HG03571 (cell line): Measurements from ENCODE around the gene CHST13.
"Not testable (repeated sequence)": the region's sequence is repeated elsewhere in the genome, so short reads cannot be mapped to it uniquely, and the experiment has no call there.

Source experiments
- ATAC-seq: cut with Tn5 transposase; IDR thresholded peaks from one replicate; pipeline ENCODE4 v1.9.1; 2021; ENCODE audit not compliant: unreplicated experiment

Gene CHST13

DNA sequence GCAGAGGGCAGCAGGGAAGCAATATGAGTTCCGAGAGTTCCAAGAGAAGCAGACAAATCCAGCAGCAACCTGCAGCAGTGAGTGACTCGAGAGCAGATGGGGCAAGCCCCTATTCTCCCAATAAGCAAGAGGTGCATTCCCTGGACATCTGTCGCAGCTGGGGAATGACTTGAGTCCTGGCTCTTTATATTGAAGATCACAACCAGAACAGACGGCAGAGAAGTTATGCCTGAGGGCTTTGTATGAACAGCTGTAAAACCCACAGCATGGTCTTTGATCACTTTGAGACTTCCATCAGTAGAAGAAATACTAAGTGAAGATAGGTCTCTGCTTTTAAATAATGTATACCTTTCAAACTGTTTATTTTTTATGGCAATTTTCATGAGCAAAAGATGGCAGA lies 58.4 kb downstream of the CHST13 start:
- ATAC-seq: no peak

DNA sequence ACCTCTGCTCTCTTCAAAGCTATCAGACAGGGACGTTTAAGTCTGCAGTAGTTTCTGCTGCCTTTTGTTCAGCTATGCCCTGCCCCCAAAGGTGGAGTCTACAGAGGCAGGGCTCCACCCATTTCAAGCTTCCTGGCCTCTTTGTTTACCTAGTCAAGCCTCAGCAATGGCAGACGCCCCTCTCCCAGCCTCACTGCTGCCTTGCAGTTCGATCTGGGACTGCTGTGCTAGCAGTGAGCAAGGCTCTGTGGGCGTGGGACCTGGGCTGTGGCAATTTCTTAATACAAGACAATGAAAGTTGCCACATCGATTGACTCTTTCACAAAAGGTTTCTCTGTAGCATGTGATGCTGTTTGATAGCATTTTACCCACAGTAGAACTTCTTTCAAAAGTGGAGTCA lies 67.6 kb downstream of the CHST13 start:
- ATAC-seq: not testable (repeated sequence)
